Neutrophil (primary cell): ENCODE data around the gene WDFY4.
A peak's percentile ranks its signal among the peaks of the same experiment; 100 is the strongest.

Experiments
- H3K27ac ChIP-seq: fragments of 200-600 bp; sonication (generic); 2 replicates; pipeline ENCODE4 v1.5.1; 2016; ENCODE audit warnings: mild to moderate bottlenecking, moderate library complexity
- H3K27me3 ChIP-seq: fragments of 200-600 bp; sonication (generic); 2 replicates; pipeline ENCODE4 v1.6.0; 2016; ENCODE audit warnings: mild to moderate bottlenecking
- H3K36me3 ChIP-seq: fragments of 200-600 bp; sonication (generic); 2 replicates; pipeline ENCODE4 v1.5.1; 2017
- H3K4me1 ChIP-seq, 2 experiments: fragments of 200-600 bp in 1 of 2; sonication (generic) in 1 of 2; 1 replicate in 1 of 2; 2 replicates in 1 of 2; pipeline versions ENCODE4 v1.5.1 to v1.6.1; 2013 to 2016; ENCODE audit warnings: low read depth in 1 of 2, low read length in 1 of 2, mild to moderate bottlenecking in 1 of 2, moderate library complexity in 1 of 2; ENCODE audit not compliant: control insufficient read depth in 1 of 2, insufficient read depth in 1 of 2
- H3K4me3 ChIP-seq, 2 experiments: fragments of 200-600 bp in 1 of 2; sonication (generic) in 1 of 2; 1 replicate in 1 of 2; 2 replicates in 1 of 2; pipeline ENCODE4 v1.5.1; 2013 to 2016; ENCODE audit warnings: low read depth in 1 of 2, low read length in 1 of 2, mild to moderate bottlenecking in 1 of 2, moderate library complexity in 1 of 2
- H3K9me3 ChIP-seq: fragments of 200-600 bp; sonication (generic); 2 replicates; pipeline ENCODE4 v1.5.1; 2016
- CTCF ChIP-seq: fragments of 200-600 bp; sonication (generic); IDR thresholded peaks from 2 replicates; pipeline ENCODE4 v1.5.1; 2016; ENCODE audit warnings: antibody characterized with exemption

Gene WDFY4

GRCh38 chr10:48710647-48711275 lies 26.1 kb downstream of the WDFY4 start:
- no peaks in the 10 kb centered on the region for H3K9me3 ChIP-seq
- no peaks in the 10 kb centered on the region for H3K27me3 ChIP-seq
- H3K27ac ChIP-seq, result no peak overlapping the region
- H3K36me3 ChIP-seq, result peaks cover 26% of the 10 kb centered on the region
- H3K4me1 ChIP-seq, result peaks cover 52 to 61% of the 10 kb centered on the region in 2 experiments
- no peak for TF ChIP-seq CTCF
- H3K4me3 ChIP-seq, result no peak overlapping the region

- H3K4me1 ChIP-seq, result peaks cover 63 to 72% of the 10 kb centered on the region in 2 experiments
- H3K4me3 ChIP-seq, result no peak overlapping the region
- peaks cover 26% of the 10 kb centered on the region for H3K36me3 ChIP-seq
- H3K9me3 ChIP-seq, result no peaks in the 10 kb centered on the region
- H3K27me3 ChIP-seq, result no peaks in the 10 kb centered on the region
- no peak for TF ChIP-seq CTCF
- peak overlapping the region; percentile 89 for H3K27ac ChIP-seq
Measured at GRCh38 chr10:48711830-48712229, 27.2 kb downstream of the WDFY4 start.

GRCh38 chr10:48714088-48714487 lies 29.4 kb downstream of the WDFY4 start:
- Histone ChIP-seq H3K27me3 (no peaks in the 10 kb centered on the region), H3K4me1 (peaks cover 47 to 58% of the 10 kb centered on the region in 2 experiments), H3K9me3 (no peaks in the 10 kb centered on the region), H3K4me3 (peak overlapping the region; percentile 23 to 39), H3K27ac (peak overlapping the region; percentile 89), H3K36me3 (peaks cover 31% of the 10 kb centered on the region)
- no peak for TF ChIP-seq CTCF

- Histone ChIP-seq H3K27me3 (no peaks in the 10 kb centered on the region), H3K27ac (peak overlapping the region; percentile 89), H3K36me3 (peaks cover 26% of the 10 kb centered on the region), H3K4me1 (peaks cover 64 to 71% of the 10 kb centered on the region in 2 experiments), H3K9me3 (no peaks in the 10 kb centered on the region), H3K4me3 (no peak overlapping the region)
- no peak for TF ChIP-seq CTCF
Measured at GRCh38 chr10:48716416-48716815, 31.7 kb downstream of the WDFY4 start.

GRCh38 chr10:48720611-48721010 lies 35.9 kb downstream of the WDFY4 start:
- Histone ChIP-seq H3K4me3 (no peak overlapping the region), H3K9me3 (no peaks in the 10 kb centered on the region), H3K36me3 (peaks cover 21% of the 10 kb centered on the region), H3K27me3 (no peaks in the 10 kb centered on the region), H3K27ac (peak overlapping the region; percentile 94), H3K4me1 (peaks cover 71 to 76% of the 10 kb centered on the region in 2 experiments)
- TF ChIP-seq CTCF, result no peak
